A673 (cell line): ENCODE data around the gene IGFBPL1.

ENCODE experiments used
- EZH2 ChIP-seq: fragments of 200-600 bp; sonication (generic); IDR thresholded peaks from 2 replicates; pipeline ENCODE4 v1.6.1; 2017; ENCODE audit warnings: borderline replicate concordance, low read depth, mild to moderate bottlenecking, mixed read lengths, antibody characterized with exemption, low read length; ENCODE audit not compliant: poor library complexity, severe bottlenecking
- TF ChIP-seq, protein P1 (sequence below): fragments of 300-800, 200-600 bp; sonication (generic); conservative IDR thresholded peaks from 2 replicates; pipeline ENCODE4 v1.5.1; 2017; ENCODE audit warnings: low read depth, mild to moderate bottlenecking, antibody characterized with exemption, low read length, moderate library complexity, mixed read lengths

DNA sequence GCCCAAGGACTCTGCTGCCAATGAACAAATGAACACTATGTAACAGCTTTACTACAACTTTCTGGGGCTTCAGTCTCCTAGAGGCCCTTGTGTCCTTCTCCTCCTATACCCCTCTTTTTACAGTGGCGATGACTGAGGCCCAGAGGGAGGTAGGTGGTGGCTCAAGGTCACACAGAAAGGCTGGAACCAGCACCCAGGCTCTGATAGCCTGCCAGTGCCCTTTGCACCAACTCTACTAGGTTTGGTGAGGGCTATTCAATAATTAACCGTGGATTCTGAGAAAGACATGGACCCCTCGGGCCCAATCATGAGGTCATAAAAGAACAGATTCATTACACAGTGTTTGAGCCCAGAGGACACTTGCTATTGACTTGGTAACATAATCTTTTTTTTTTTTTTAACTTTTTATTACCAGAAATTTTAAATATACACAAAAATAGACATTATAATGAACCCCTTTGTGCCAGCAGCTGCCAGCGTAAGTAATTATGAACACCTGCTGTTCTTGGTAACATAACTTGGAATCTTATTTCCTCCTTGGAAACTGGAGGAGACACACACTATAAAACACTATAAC lies 37.8 kb downstream of the IGFBPL1 start:
- TF ChIP-seq, protein P1, sequence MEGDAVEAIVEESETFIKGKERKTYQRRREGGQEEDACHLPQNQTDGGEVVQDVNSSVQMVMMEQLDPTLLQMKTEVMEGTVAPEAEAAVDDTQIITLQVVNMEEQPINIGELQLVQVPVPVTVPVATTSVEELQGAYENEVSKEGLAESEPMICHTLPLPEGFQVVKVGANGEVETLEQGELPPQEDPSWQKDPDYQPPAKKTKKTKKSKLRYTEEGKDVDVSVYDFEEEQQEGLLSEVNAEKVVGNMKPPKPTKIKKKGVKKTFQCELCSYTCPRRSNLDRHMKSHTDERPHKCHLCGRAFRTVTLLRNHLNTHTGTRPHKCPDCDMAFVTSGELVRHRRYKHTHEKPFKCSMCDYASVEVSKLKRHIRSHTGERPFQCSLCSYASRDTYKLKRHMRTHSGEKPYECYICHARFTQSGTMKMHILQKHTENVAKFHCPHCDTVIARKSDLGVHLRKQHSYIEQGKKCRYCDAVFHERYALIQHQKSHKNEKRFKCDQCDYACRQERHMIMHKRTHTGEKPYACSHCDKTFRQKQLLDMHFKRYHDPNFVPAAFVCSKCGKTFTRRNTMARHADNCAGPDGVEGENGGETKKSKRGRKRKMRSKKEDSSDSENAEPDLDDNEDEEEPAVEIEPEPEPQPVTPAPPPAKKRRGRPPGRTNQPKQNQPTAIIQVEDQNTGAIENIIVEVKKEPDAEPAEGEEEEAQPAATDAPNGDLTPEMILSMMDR: no peak
- no peak for TF ChIP-seq EZH2
